HG02870 (cell line): ENCODE results near the gene CYP4A11.
"Not testable (repeated sequence)": the region's sequence is repeated elsewhere in the genome, so short reads cannot be mapped to it uniquely, and the experiment has no call there.

Experiments used
- ATAC-seq: cut with Tn5 transposase; IDR thresholded peaks from one replicate; pipeline ENCODE4 v1.9.1; 2021; ENCODE audit warnings: mild to moderate bottlenecking, moderate library complexity; ENCODE audit not compliant: unreplicated experiment

The CYP4A11 gene

GRCh38 chr1:46941135-46941694 lies at the start of gene CYP4A11:
Gene CYP4A11, minus strand, starts transcription at chr1:46941476. Its CDS starts 43 bp downstream, at chr1:46941433.
- no peak for ATAC-seq

- ATAC-seq: not testable (repeated sequence)
Observed at GRCh38 chr1:46990541-46990940, 49.3 kb upstream of the CYP4A11 start.

- ATAC-seq: no peak
Observed at GRCh38 chr1:46983830-46984586, 42.7 kb upstream of the CYP4A11 start.

GRCh38 chr1:46983166-46983829 lies 42.0 kb upstream of the CYP4A11 start:
- ATAC-seq: no peak

GRCh38 chr1:46969014-46969619 lies 27.8 kb upstream of the CYP4A11 start:
- ATAC-seq: no peak

- not testable (repeated sequence) for ATAC-seq
Observed at GRCh38 chr1:46962272-46962671, 21.0 kb upstream of the CYP4A11 start.

- ATAC-seq: no peak
Observed at GRCh38 chr1:46961066-46961758, 19.9 kb upstream of the CYP4A11 start.

GRCh38 chr1:46960250-46960649 lies 19.0 kb upstream of the CYP4A11 start:
- ATAC-seq: no peak

GRCh38 chr1:46955116-46955515 lies 13.8 kb upstream of the CYP4A11 start:
- ATAC-seq: not testable (repeated sequence)

- not testable (repeated sequence) for ATAC-seq
Observed at GRCh38 chr1:46953847-46954246, 12.6 kb upstream of the CYP4A11 start.

GRCh38 chr1:46949417-46949666 lies 8.1 kb upstream of the CYP4A11 start:
- ATAC-seq: not testable (repeated sequence)

- ATAC-seq: no peak
Observed at GRCh38 chr1:46948629-46949416, 7.5 kb upstream of the CYP4A11 start.

GRCh38 chr1:46947706-46948105 lies 6.4 kb upstream of the CYP4A11 start:
- not testable (repeated sequence) for ATAC-seq

- ATAC-seq: no peak
Observed at GRCh38 chr1:46942086-46942485, 810 bp upstream of the CYP4A11 start.

GRCh38 chr1:46940307-46940706 lies 969 bp downstream of the CYP4A11 start:
- ATAC-seq: no peak

- no peak for ATAC-seq
Observed at GRCh38 chr1:46937270-46937669, 4.0 kb downstream of the CYP4A11 start.

GRCh38 chr1:46936788-46937187 lies 4.5 kb downstream of the CYP4A11 start:
- no peak for ATAC-seq

- not testable (repeated sequence) for ATAC-seq
Observed at GRCh38 chr1:46934852-46935251, 6.4 kb downstream of the CYP4A11 start.

- not testable (repeated sequence) for ATAC-seq
Observed at GRCh38 chr1:46932020-46932419, 9.3 kb downstream of the CYP4A11 start.

- ATAC-seq: no peak
Observed at GRCh38 chr1:46931151-46931550, 10.1 kb downstream of the CYP4A11 start.
